Adrenal gland (tissue), 12 donors: ENCODE data around the gene ELN. TPM values are rescaled to one million over a fixed set of nuclear protein-coding genes. Genes with fewer than 3 reads are reported as not detected.
A peak's percentile ranks its signal among the peaks of the same experiment; 100 is the strongest.

Experiments used
- DNase-seq, 7 donors: peaks; one replicate each; pipeline ENCODE4 v3.0.0-alpha.2; 2019 to 2020
- H3K27ac ChIP-seq, 5 donors: fragments of 200-600 bp; sonication (generic) in 4 of 5; 1 replicate in 3 of 5; 2 replicates in 2 of 5; pipeline versions ENCODE4 v1.5.1 to v1.8.0; 2016 to 2020; ENCODE audit warnings: mild to moderate bottlenecking in 1 of 5
- H3K27me3 ChIP-seq: fragments of 200-600 bp; 2 replicates; pipeline ENCODE4 v1.8.0; 2021
- H3K36me3 ChIP-seq, 2 donors: fragments of 200-600 bp; replicated peaks in 1 of 2; 1 replicate in 1 of 2; 2 replicates in 1 of 2; pipeline versions ENCODE4 v1.5.1 to v1.8.0; 2018 to 2022
- H3K4me1 ChIP-seq, 2 donors: fragments of 200-600 bp; replicated peaks in 1 of 2; 1 replicate in 1 of 2; 2 replicates in 1 of 2; pipeline versions ENCODE4 v1.5.1 to v1.8.0; 2018 to 2021
- H3K4me3 ChIP-seq, 4 donors: fragments of 200-600 bp; sonication (generic) in 3 of 4; one replicate each; pipeline ENCODE4 v1.5.1; 2016 to 2018
- H3K9me3 ChIP-seq, 3 donors: fragments of 200-600 bp; sonication (generic) in 1 of 3; replicated peaks in 1 of 3; 1 replicate in 2 of 3; 2 replicates in 1 of 3; pipeline versions ENCODE4 v1.5.1 to v1.8.0; 2016 to 2021
- POLR2A ChIP-seq, 2 donors: fragments of 450-650 bp; IDR thresholded peaks; one replicate each; pipeline ENCODE4 v1.6.1; 2017; ENCODE audit warnings: antibody characterized with exemption in 2 of 2, mild to moderate bottlenecking in 2 of 2, moderate library complexity in 1 of 2
- WGBS, 4 donors: extraction: QIAGEN DNeasy Blood & Tissue Kit in 2 of 4; methylation state at CpG; one replicate each; pipeline versions ENCODE4 v1.1.5 to v1.1.7; 2013 to 2017; 5-methylcytosine and 5-hydroxymethylcytosine counted together
- intact Hi-C, 2 donors: fragments of 100-400 bp; cut with DNase I; formaldehyde crosslinking; loops; one replicate each; pipeline versions ENCODE4 v1.14.1 to v1.15.0; 2022 to 2023
- polyA plus RNA-seq, 3 donors: library from polyadenylated mRNA; stranded (reverse); fragments of 200-250 nt in 2 of 3; fragments of 350-450 nt in 1 of 3; fragmentation: Illumina TruSeq in 1 of 3; extraction: RNeasy Lipid Tissue Mini Kit (QIAGEN cat#74804) in 1 of 3; gene quantifications; one replicate each; pipeline ENCODE4 v1.2.3, GENCODE V29; 2013 to 2014
- total RNA-seq, 9 donors: library from RNA; depleted of rRNA in 4 of 9; stranded (reverse); fragments of >200 nt in 4 of 9; fragments of 120-200 nt in 1 of 9; fragmentation: NEBNext Ultra II Directional in 1 of 9; extraction: Animal tissue kit (Norgen Biotek cat#: 25700) in 1 of 9; gene quantifications; one replicate each; pipeline versions ENCODE4 v1.1.0 to v1.2.4, GENCODE V29; 2013 to 2023
- TF ChIP-seq, protein P1 (sequence below), 6 experiments: fragments of 450-650 bp in 4 of 6; fragments of 200-600 bp in 2 of 6; sonication (generic) in 1 of 6; IDR thresholded peaks; 1 replicate in 5 of 6; 2 replicates in 1 of 6; pipeline versions ENCODE4 v1.5.1 to v1.8.0; 2016 to 2021; ENCODE audit warnings: antibody characterized with exemption in 6 of 6, mild to moderate bottlenecking in 2 of 6, moderate library complexity in 1 of 6
- donor health status: healthy with polysubstance abuse.
- donor health status: Bipolar disorder and iron deficiency.
- donor health status: DM: yes; HTN: yes; CAD: no.
- donor health status: DM: no; HTN: no; CAD: no.
- donor health status: DM: no; HTN: no; CAD: no.
- donor health status: DM: yes; HTN: yes; CAD: no.

ELN gene
- total and polyA plus RNA-seq, 12 donors = 4.6 to 107 (median 15.9) TPM

DNA sequence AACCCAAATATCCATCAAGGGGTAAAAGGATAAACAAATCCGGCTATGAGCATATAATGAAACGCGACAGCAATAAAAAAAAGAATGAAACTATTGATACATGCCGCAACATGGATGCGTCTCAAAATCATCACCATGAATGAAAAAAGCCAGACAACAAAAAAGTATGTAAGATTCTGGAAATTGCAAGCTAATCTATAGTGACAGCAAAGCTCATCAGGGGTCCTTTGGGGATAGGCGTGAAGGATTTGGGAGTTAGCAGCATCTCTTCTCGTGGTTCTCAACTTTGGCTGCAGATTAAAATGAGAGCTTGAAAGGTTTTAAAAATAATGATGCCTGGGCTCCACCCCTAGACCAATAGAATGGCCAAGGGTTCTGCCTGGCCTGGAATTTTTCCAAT is 46.0 kb upstream of the ELN start:
- Histone ChIP-seq H3K27ac (no peak overlapping the region), H3K36me3 (no peaks in the 10 kb centered on the region), H3K27me3 (no peaks in the 10 kb centered on the region), H3K4me3 (no peak overlapping the region), H3K9me3 (no peaks in the 10 kb centered on the region), H3K4me1 (no peaks in the 10 kb centered on the region)
- intact Hi-C loops = no loop called here
- TF ChIP-seq, protein P1, sequence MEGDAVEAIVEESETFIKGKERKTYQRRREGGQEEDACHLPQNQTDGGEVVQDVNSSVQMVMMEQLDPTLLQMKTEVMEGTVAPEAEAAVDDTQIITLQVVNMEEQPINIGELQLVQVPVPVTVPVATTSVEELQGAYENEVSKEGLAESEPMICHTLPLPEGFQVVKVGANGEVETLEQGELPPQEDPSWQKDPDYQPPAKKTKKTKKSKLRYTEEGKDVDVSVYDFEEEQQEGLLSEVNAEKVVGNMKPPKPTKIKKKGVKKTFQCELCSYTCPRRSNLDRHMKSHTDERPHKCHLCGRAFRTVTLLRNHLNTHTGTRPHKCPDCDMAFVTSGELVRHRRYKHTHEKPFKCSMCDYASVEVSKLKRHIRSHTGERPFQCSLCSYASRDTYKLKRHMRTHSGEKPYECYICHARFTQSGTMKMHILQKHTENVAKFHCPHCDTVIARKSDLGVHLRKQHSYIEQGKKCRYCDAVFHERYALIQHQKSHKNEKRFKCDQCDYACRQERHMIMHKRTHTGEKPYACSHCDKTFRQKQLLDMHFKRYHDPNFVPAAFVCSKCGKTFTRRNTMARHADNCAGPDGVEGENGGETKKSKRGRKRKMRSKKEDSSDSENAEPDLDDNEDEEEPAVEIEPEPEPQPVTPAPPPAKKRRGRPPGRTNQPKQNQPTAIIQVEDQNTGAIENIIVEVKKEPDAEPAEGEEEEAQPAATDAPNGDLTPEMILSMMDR (IDR thresholded peaks at IDR 0.05) = no peak
- TF ChIP-seq POLR2A (IDR thresholded peaks at IDR 0.05) = no peak
- WGBS, 4 donors = 71 to 78% (median 77%) methylated on average over 7 of the region's 7 CpGs
- no peak for DNase-seq

DNA sequence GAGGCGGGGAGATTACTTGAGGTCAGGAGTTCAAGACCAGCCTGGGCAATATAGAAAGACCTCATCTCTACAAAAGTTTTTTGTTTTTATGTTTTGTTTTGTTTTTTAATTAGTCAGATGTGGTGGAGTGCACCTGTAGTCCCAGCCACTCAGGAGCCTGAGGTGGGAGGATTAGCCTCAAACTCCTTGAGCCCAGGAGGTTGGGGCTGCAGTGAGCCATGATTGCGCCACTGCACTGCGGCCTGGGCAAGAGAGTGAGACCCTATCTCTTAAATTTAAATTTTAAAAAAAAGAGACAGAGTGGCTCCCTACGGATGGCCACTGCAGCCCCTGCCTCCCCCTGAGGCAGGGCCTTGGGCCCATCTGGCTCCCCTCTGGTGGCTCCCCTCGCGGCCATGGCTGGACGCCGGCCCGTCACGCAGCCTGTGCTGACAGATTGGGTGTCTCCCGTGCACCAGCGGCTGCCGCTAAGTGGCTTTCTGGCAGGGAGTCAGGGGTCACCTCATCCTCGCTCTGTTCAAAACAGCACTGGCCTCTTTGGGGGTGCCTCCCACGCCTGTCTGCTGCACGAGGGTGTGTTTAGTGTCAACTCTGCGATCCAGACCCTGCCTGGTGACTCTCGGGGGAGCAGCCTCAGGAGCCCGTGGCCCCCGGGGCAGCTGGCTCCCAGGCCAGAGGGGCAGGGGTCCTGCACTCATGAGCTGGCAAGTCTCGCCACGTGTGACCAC is 44.4 kb upstream of the ELN start:
- Histone ChIP-seq H3K36me3 (no peaks in the 10 kb centered on the region), H3K27ac (no peak overlapping the region), H3K4me3 (no peak overlapping the region), H3K27me3 (no peaks in the 10 kb centered on the region), H3K9me3 (no peaks in the 10 kb centered on the region), H3K4me1 (no peaks in the 10 kb centered on the region)
- intact Hi-C loops = no loop called here
- WGBS, 4 donors = 79 to 96% (median 83%) methylated on average over 6 to 22 of the region's 22 CpGs
- DNase-seq = no peak
- TF ChIP-seq POLR2A (IDR thresholded peaks at IDR 0.05) = no peak
- TF ChIP-seq, protein P1 (IDR thresholded peaks at IDR 0.05) = no peak

DNA sequence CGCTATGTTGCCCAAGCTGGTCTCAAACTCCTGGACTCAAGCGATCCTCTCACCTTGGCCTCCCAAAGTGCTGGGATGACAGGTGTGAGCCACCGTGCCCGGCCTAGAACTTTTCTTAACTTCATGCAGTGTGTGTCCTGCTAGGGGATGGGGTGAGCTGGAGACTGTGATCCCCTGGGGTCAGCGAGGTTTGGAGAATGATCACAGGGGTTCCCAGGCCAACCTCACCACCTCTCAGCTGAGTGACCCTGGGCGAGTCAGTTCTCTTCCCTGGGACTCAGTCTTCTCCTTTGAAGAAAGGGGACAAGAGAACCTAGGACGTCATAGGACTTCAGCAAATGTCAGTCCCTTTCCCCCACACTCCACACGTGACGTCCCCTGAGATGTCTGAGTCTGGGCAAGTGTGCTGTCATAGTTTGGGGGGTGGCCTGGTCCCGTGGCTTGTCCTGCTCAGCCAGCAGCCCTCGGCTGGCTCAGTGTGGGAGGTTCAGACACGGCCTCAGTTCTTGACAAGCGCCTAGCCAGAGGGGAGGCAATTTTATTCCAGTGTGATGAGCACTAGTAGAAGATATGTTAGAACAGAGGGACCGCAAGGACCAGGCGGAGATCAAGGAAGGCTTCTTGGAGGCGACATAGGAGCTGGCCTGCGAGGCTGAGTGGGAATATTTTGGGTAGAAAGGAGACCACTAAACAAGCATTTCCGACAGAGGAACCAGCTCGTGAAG is 43.3 kb upstream of the ELN start:
- no peaks in the 10 kb centered on the region for H3K36me3 ChIP-seq
- no peaks in the 10 kb centered on the region for H3K27me3 ChIP-seq
- H3K4me1 ChIP-seq = no peaks in the 10 kb centered on the region
- WGBS, 4 donors = 84 to 89% (median 86%) methylated on average over 14 to 19 of the region's 19 CpGs
- H3K27ac ChIP-seq = no peak overlapping the region
- TF ChIP-seq, protein P1 (IDR thresholded peaks at IDR 0.05) = no peak
- no peak for TF ChIP-seq POLR2A (IDR thresholded peaks at IDR 0.05)
- no peak overlapping the region for H3K4me3 ChIP-seq
- intact Hi-C loops = no loop called here
- DNase-seq = no peak
- H3K9me3 ChIP-seq = no peaks in the 10 kb centered on the region

DNA sequence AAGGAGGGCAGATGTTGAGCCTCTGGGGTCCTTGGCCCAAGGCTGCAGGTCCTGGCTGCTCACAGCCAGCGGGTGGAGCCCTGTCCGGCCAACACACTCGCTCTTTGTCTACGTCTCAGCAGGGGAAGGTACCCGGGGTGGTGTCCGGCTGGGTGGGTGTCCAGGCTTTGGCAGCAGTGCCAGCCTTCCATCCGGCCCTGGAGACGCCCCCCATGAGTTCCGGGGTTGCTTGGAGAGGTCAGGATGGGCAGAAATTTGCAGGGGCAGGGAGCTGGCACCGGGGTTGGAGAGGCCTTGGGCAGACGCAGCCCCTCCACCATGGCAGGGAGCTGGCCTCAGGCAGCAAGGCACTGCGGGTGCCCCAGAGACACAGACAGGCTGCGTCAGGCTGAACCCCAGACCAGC is 42.2 kb upstream of the ELN start:
- no peaks in the 10 kb centered on the region for H3K9me3 ChIP-seq
- H3K4me1 ChIP-seq = no peaks in the 10 kb centered on the region
- intact Hi-C loops = no loop called here
- peak overlapping the region in 1 of 5 donors; percentile 58 for H3K27ac ChIP-seq
- TF ChIP-seq, protein P1 (IDR thresholded peaks at IDR 0.05) = no peak
- no peak for TF ChIP-seq POLR2A (IDR thresholded peaks at IDR 0.05)
- no peaks in the 10 kb centered on the region for H3K27me3 ChIP-seq
- no peak for DNase-seq
- no peaks in the 10 kb centered on the region for H3K36me3 ChIP-seq
- WGBS, 4 donors = 75 to 95% (median 81%) methylated on average over 4 to 13 of the region's 13 CpGs
- H3K4me3 ChIP-seq = no peak overlapping the region
